ENCODE results near the gene COX7B2.

DNA sequence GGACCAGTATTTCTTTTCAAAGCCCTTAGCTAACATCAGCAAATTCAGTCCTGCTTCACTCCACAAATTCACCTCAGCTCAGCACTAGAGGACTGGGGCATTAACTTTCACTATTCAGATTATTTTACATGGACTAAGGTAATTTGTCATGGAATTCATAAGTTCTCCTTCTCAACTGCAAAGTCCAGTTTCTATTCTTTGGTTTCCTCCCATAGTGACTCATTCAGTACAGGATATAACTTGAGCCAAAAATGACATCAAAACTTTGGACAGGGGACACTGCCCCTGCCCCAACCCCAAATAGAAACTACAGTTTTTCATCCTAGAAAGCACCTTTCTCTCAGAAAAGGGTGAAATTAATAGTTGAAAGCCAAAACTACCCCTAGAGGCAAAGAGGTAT lies 52.7 kb downstream of the COX7B2 start:
- TF ChIP-seq POLR2A (IDR thresholded peaks at IDR 0.05) (no peak), CTCF (IDR thresholded peaks at IDR 0.05) (no peak)

Measured in breast epithelium (tissue), 3 donors.